Tibial nerve (tissue), 4 donors: Measurements from ENCODE around the gene SPRING1. TPM values are rescaled to one million over a fixed set of nuclear protein-coding genes. Genes with fewer than 3 reads are reported as not detected.

Experiments
- DNase-seq, 2 donors: peaks; one replicate each; pipeline ENCODE4 v3.0.0-alpha.2; 2019; ENCODE audit warnings: low spot score in 2 of 2
- H3K27ac ChIP-seq, 4 donors: fragments of 200-600 bp; sonication (generic) in 3 of 4; one replicate each; pipeline ENCODE4 v1.5.1; 2017 to 2019; ENCODE audit warnings: mild to moderate bottlenecking in 1 of 4
- H3K27me3 ChIP-seq, 2 donors: fragments of 200-600 bp; sonication (generic) in 1 of 2; one replicate each; pipeline versions ENCODE4 v1.5.1 to v1.6.0; 2017 to 2019
- H3K36me3 ChIP-seq, 3 donors: fragments of 200-600 bp; sonication (generic); one replicate each; pipeline ENCODE4 v1.5.1; 2018 to 2019
- H3K4me1 ChIP-seq, 4 donors: fragments of 200-600 bp; sonication (generic) in 3 of 4; one replicate each; pipeline ENCODE4 v1.5.1; 2017 to 2019
- H3K4me3 ChIP-seq, 4 donors: fragments of 200-600 bp; sonication (generic) in 3 of 4; one replicate each; pipeline ENCODE4 v1.5.1; 2017 to 2019; ENCODE audit warnings: mild to moderate bottlenecking in 1 of 4, moderate library complexity in 1 of 4
- H3K9me3 ChIP-seq, 4 donors: fragments of 200-600 bp; sonication (generic) in 3 of 4; one replicate each; pipeline ENCODE4 v1.5.1; 2017 to 2019
- EP300 ChIP-seq, 2 donors: sonication (generic); formaldehyde crosslinking; IDR thresholded peaks; one replicate each; pipeline ENCODE4 v1.6.1; 2017; ENCODE audit warnings: antibody characterized with exemption in 2 of 2, mild to moderate bottlenecking in 1 of 2
- POLR2A ChIP-seq, 2 donors: fragments of 450-650 bp; IDR thresholded peaks; one replicate each; pipeline ENCODE4 v1.6.1; 2017; ENCODE audit warnings: antibody characterized with exemption in 2 of 2, mild to moderate bottlenecking in 2 of 2, moderate library complexity in 2 of 2
- WGBS, 2 donors: methylation state at CpG; one replicate each; pipeline ENCODE4 v1.1.5; 2018; 5-methylcytosine and 5-hydroxymethylcytosine counted together
- total RNA-seq, 4 donors: library from RNA; depleted of rRNA; stranded (reverse); fragments of >200 nt; gene quantifications; one replicate each; pipeline ENCODE4 v1.1.0, GENCODE V29; 2016
- TF ChIP-seq, protein P1 (sequence below), 5 experiments: fragments of 200-600 bp in 3 of 5; fragments of 450-650 bp in 2 of 5; sonication (generic) in 3 of 5; IDR thresholded peaks; one replicate each; pipeline ENCODE4 v1.5.1; 2016 to 2019; ENCODE audit warnings: antibody characterized with exemption in 5 of 5, mild to moderate bottlenecking in 3 of 5, moderate library complexity in 2 of 5

The SPRING1 gene
- total RNA-seq, 4 donors from 2014 or later: 13.9 to 18.6 (median 14.9) TPM

DNA sequence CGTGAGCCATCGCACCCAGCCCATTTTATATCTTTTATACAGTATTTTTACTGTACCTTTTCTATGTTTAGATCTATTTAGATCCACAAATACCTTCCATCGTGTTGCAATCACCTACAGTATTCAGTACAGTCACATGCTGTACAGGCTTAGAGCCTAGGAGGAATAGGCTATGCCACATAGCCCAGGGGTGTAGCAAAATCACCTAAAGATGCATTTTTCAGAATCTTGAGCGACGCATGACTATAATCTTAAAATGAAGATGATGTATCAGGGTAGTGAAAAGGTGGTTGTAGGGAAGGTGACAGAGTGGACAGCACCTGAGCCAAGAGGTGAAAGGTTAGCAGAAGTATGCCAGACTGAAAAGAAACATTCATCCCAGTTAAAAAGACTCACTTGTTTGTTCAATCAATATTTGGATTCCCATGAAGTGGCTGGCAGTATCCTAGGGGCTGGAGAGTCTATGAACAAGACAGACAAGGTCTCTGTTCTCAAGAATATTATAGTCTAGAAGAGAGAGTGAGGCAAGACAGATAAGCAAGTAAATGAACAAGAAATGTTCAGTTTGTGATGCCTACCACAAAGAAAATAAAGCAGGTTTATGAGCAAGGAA, 3.6 kb downstream of the SPRING1 start:
- TF ChIP-seq, protein P1, sequence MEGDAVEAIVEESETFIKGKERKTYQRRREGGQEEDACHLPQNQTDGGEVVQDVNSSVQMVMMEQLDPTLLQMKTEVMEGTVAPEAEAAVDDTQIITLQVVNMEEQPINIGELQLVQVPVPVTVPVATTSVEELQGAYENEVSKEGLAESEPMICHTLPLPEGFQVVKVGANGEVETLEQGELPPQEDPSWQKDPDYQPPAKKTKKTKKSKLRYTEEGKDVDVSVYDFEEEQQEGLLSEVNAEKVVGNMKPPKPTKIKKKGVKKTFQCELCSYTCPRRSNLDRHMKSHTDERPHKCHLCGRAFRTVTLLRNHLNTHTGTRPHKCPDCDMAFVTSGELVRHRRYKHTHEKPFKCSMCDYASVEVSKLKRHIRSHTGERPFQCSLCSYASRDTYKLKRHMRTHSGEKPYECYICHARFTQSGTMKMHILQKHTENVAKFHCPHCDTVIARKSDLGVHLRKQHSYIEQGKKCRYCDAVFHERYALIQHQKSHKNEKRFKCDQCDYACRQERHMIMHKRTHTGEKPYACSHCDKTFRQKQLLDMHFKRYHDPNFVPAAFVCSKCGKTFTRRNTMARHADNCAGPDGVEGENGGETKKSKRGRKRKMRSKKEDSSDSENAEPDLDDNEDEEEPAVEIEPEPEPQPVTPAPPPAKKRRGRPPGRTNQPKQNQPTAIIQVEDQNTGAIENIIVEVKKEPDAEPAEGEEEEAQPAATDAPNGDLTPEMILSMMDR (IDR thresholded peaks at IDR 0.05): no peak
- TF ChIP-seq POLR2A (IDR thresholded peaks at IDR 0.05) (no peak), EP300 (IDR thresholded peaks at IDR 0.05) (no peak)
- WGBS, 2 donors: 86 to 94% methylated on average over 5 of the region's 5 CpGs
- no peak overlapping the region for H3K27ac ChIP-seq

GRCh38 chr12:116731801-116732200, 6.1 kb downstream of the SPRING1 start:
- H3K27ac ChIP-seq: no peak overlapping the region
- peaks cover 0 to 37% (median 5%) of the 10 kb centered on the region in 4 donors for H3K4me1 ChIP-seq
- H3K9me3 ChIP-seq: no peaks in the 10 kb centered on the region
- TF ChIP-seq POLR2A (IDR thresholded peaks at IDR 0.05) (no peak), EP300 (IDR thresholded peaks at IDR 0.05) (no peak)
- TF ChIP-seq, protein P1 (IDR thresholded peaks at IDR 0.05): no peak
- H3K27me3 ChIP-seq: no peaks in the 10 kb centered on the region
- WGBS, 2 donors: 93 to 94% methylated on average over 3 of the region's 3 CpGs
- no peak overlapping the region for H3K4me3 ChIP-seq
- DNase-seq: no peak
- H3K36me3 ChIP-seq: peaks cover 0 to 34% (median 0%) of the 10 kb centered on the region in 3 donors

More for the DNA sequence above, 3.6 kb downstream of the SPRING1 start:
- peaks cover 0 to 32% (median 10%) of the 10 kb centered on the region in 4 donors for H3K4me1 ChIP-seq
- no peak for DNase-seq
- no peaks in the 10 kb centered on the region for H3K27me3 ChIP-seq
- H3K4me3 ChIP-seq: no peak overlapping the region
- peaks cover 0 to 34% (median 0%) of the 10 kb centered on the region in 3 donors for H3K36me3 ChIP-seq
- H3K9me3 ChIP-seq: no peaks in the 10 kb centered on the region

- Histone ChIP-seq H3K4me1 (peaks cover 0 to 32% (median 0%) of the 10 kb centered on the region in 4 donors), H3K4me3 (no peak overlapping the region), H3K27me3 (no peaks in the 10 kb centered on the region), H3K36me3 (peaks cover 0 to 14% (median 0%) of the 10 kb centered on the region in 3 donors), H3K27ac (no peak overlapping the region), H3K9me3 (no peaks in the 10 kb centered on the region)
- 60 to 64% methylated on average over 6 of the region's 6 CpGs for WGBS, 2 donors
- TF ChIP-seq, protein P1 (IDR thresholded peaks at IDR 0.05): no peak
- TF ChIP-seq POLR2A (IDR thresholded peaks at IDR 0.05): no peak
- TF ChIP-seq EP300 (IDR thresholded peaks at IDR 0.05): no peak
- no peak for DNase-seq
Observed at GRCh38 chr12:116727891-116728290, 10.0 kb downstream of the SPRING1 start.

- Histone ChIP-seq H3K4me1 (peaks cover 0 to 32% (median 0%) of the 10 kb centered on the region in 4 donors), H3K27ac (no peak overlapping the region), H3K9me3 (no peaks in the 10 kb centered on the region), H3K36me3 (peaks cover 0 to 15% (median 0%) of the 10 kb centered on the region in 3 donors), H3K27me3 (no peaks in the 10 kb centered on the region), H3K4me3 (no peak overlapping the region)
- DNase-seq: no peak
- 65 to 74% methylated on average over 3 of the region's 3 CpGs for WGBS, 2 donors
- TF ChIP-seq, protein P1 (IDR thresholded peaks at IDR 0.05): no peak
- TF ChIP-seq EP300 (IDR thresholded peaks at IDR 0.05): no peak
Observed at GRCh38 chr12:116727261-116727660, 10.6 kb downstream of the SPRING1 start.

GRCh38 chr12:116726694-116727093, 11.2 kb downstream of the SPRING1 start:
- TF ChIP-seq, protein P1 (IDR thresholded peaks at IDR 0.05): no peak
- TF ChIP-seq POLR2A (IDR thresholded peaks at IDR 0.05) (no peak), EP300 (IDR thresholded peaks at IDR 0.05) (no peak)
- H3K27ac ChIP-seq: no peak overlapping the region
- H3K9me3 ChIP-seq: no peaks in the 10 kb centered on the region
- H3K4me3 ChIP-seq: no peak overlapping the region
- H3K36me3 ChIP-seq: peaks cover 0 to 15% (median 0%) of the 10 kb centered on the region in 3 donors
- peaks cover 0 to 28% (median 0%) of the 10 kb centered on the region in 4 donors for H3K4me1 ChIP-seq
- H3K27me3 ChIP-seq: no peaks in the 10 kb centered on the region
- no peak for DNase-seq
- WGBS, 2 donors: 34 to 35% methylated on average over 4 of the region's 4 CpGs
